ENCODE data around the gene PHLDB3. TPM values are rescaled to one million over a fixed set of nuclear protein-coding genes. Genes with fewer than 3 reads are reported as not detected.

Gene PHLDB3
- total RNA-seq, 1 experiment from 2014 or later = 33.1 TPM

DNA sequence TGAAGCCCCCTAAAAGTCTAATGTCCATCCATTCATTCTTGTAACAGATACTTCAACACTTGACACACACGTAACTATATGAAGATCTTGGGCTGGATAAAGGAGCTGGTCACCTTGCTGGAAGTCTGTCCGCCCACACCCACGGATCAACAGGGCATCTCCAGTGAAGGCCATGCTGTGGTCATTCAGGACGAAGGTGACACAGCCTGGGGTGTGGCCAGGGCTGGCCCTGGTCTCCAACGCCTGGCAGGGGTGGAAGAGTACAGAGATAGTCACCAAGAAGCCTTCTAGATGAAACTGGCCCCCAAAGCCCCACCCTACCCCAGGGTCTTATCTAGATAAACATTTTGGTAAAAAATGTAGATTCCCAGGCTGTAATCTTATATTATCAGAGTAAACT lies 6.8 kb upstream of the PHLDB3 start:
- ChIA-PET POLR2A (no interaction called here), CTCF (interaction anchor here (1.0 kb wide), 1 partner anchor 8 kb away, joined by 3 read pairs; no protein-coding TSS in a partner anchor)
- no peak overlapping the region for H3K27ac Mint-ChIP-seq (ENCODE audit: unreplicated experiment)
- H3K36me3 Mint-ChIP-seq (ENCODE audit: insufficient read depth, unreplicated experiment) = peaks cover 39% of the 10 kb centered on the region
- no peak for DNase-seq
- no peak overlapping the region for H3K4me3 Mint-ChIP-seq (ENCODE audit: unreplicated experiment)
- Histone ChIP-seq H3K36me3 (ENCODE audit: control insufficient read depth, insufficient read depth, low read length) (peaks cover 2% of the 10 kb centered on the region; the same call in 1 of the 2 replicates), H3K9me3 (no peaks in the 10 kb centered on the region), H3K27me3 (replicated peaks; ENCODE audit: control insufficient read depth, insufficient read depth, low read length) (no peaks in the 10 kb centered on the region), H3K4me3 (ENCODE audit: low read depth, low read length) (no peak overlapping the region), H3K4me1 (no peaks in the 10 kb centered on the region)
- no TSS peak for BruUV-seq (replicated peaks)
- H3K9me3 Mint-ChIP-seq (ENCODE audit: unreplicated experiment) = no peaks in the 10 kb centered on the region
- TF ChIP-seq, protein P1, sequence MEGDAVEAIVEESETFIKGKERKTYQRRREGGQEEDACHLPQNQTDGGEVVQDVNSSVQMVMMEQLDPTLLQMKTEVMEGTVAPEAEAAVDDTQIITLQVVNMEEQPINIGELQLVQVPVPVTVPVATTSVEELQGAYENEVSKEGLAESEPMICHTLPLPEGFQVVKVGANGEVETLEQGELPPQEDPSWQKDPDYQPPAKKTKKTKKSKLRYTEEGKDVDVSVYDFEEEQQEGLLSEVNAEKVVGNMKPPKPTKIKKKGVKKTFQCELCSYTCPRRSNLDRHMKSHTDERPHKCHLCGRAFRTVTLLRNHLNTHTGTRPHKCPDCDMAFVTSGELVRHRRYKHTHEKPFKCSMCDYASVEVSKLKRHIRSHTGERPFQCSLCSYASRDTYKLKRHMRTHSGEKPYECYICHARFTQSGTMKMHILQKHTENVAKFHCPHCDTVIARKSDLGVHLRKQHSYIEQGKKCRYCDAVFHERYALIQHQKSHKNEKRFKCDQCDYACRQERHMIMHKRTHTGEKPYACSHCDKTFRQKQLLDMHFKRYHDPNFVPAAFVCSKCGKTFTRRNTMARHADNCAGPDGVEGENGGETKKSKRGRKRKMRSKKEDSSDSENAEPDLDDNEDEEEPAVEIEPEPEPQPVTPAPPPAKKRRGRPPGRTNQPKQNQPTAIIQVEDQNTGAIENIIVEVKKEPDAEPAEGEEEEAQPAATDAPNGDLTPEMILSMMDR (IDR thresholded peaks at IDR 0.05; ENCODE audit: insufficient read depth in 1 of 2, low read depth in 1 of 2, low read length in 1 of 2, severe bottlenecking in 1 of 2, unreplicated experiment in 1 of 2) = no peak
- H3K27me3 Mint-ChIP-seq (ENCODE audit: insufficient read depth, unreplicated experiment) = no peaks in the 10 kb centered on the region
- intact Hi-C loops (cut with micrococcal nuclease; ENCODE audit: unreplicated experiment) = no loop called here
- H3K4me1 Mint-ChIP-seq (ENCODE audit: low read depth, unreplicated experiment) = no peaks in the 10 kb centered on the region

DNA sequence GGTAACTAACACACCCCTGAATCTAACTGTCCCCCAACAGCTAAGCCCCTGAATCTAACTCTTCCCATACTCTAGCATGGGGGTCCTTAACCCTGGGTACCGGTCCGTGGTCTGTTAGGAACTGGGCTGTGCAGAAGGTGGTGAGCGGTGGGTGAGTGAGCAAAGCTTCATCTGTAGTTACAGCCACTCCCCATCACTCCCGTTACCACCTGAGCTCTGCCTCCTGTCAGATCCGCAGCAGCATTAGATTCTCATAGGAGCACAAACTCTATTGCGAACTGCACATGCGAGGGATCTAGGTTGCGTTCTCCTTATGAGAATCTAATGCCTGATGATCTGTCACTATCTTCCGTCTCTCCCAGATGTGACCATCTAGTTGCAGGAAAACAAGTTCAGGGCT lies 6.2 kb upstream of the PHLDB3 start:
- Mint-ChIP-seq H3K4me3 (ENCODE audit: unreplicated experiment) (no peak overlapping the region), H3K4me1 (ENCODE audit: low read depth, unreplicated experiment) (no peaks in the 10 kb centered on the region), H3K27me3 (ENCODE audit: insufficient read depth, unreplicated experiment) (no peaks in the 10 kb centered on the region), H3K36me3 (ENCODE audit: insufficient read depth, unreplicated experiment) (peaks cover 38% of the 10 kb centered on the region), H3K9me3 (ENCODE audit: unreplicated experiment) (no peaks in the 10 kb centered on the region), H3K27ac (ENCODE audit: unreplicated experiment) (no peak overlapping the region)
- Histone ChIP-seq H3K4me3 (ENCODE audit: low read depth, low read length) (no peak overlapping the region), H3K36me3 (ENCODE audit: control insufficient read depth, insufficient read depth, low read length) (peaks cover 2% of the 10 kb centered on the region; the same call in 1 of the 2 replicates), H3K27me3 (replicated peaks; ENCODE audit: control insufficient read depth, insufficient read depth, low read length) (no peaks in the 10 kb centered on the region), H3K4me1 (no peaks in the 10 kb centered on the region), H3K9me3 (no peaks in the 10 kb centered on the region)
- no TSS peak for BruUV-seq (replicated peaks)
- intact Hi-C loops (cut with micrococcal nuclease; ENCODE audit: unreplicated experiment) = no loop called here
- CTCF ChIA-PET = interaction anchor here (0.7 to 1.0 kb wide), 2 partner anchors 9 to 49 kb away, joined by 3 read pairs; no protein-coding TSS in a partner anchor
- TF ChIP-seq, protein P1 (IDR thresholded peaks at IDR 0.05; ENCODE audit: insufficient read depth in 1 of 2, low read depth in 1 of 2, low read length in 1 of 2, severe bottlenecking in 1 of 2, unreplicated experiment in 1 of 2) = no peak
- POLR2A ChIA-PET = no interaction called here
- no peak for DNase-seq

DNA sequence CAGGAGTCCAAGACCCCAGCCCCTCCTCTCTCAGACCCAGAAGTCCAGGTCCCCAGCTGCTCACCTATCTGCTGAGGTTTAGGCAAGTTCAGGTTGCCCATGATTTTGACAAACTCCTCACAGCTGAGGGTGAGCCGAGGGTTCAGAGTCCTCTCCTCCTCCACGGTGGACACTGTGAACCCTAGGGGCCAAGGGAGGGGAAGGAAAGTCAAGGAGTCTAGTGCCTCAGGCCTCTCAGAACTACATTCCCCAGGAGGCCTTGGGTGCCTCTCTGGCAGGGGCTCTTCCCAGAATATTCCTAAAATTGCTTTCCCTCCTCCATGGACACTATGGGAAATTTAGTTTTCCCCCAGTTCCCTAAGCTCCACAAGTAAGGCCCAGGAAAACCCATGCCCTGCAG lies 3.3 kb upstream of the PHLDB3 start:
- Histone ChIP-seq H3K4me3 (ENCODE audit: low read depth, low read length) (no peak overlapping the region), H3K4me1 (peaks cover 8% of the 10 kb centered on the region; the same call in 1 of the 2 replicates), H3K9me3 (no peaks in the 10 kb centered on the region), H3K36me3 (ENCODE audit: control insufficient read depth, insufficient read depth, low read length) (peaks cover 2% of the 10 kb centered on the region; the same call in 1 of the 2 replicates), H3K27me3 (replicated peaks; ENCODE audit: control insufficient read depth, insufficient read depth, low read length) (no peaks in the 10 kb centered on the region)
- Mint-ChIP-seq H3K4me1 (ENCODE audit: low read depth, unreplicated experiment) (peaks cover 16% of the 10 kb centered on the region), H3K4me3 (ENCODE audit: unreplicated experiment) (no peak overlapping the region), H3K9me3 (ENCODE audit: unreplicated experiment) (no peaks in the 10 kb centered on the region), H3K27ac (ENCODE audit: unreplicated experiment) (no peak overlapping the region), H3K27me3 (ENCODE audit: insufficient read depth, unreplicated experiment) (no peaks in the 10 kb centered on the region), H3K36me3 (ENCODE audit: insufficient read depth, unreplicated experiment) (peaks cover 46% of the 10 kb centered on the region)
- intact Hi-C loops (cut with micrococcal nuclease; ENCODE audit: unreplicated experiment) = no loop called here
- TF ChIP-seq, protein P1 (IDR thresholded peaks at IDR 0.05; ENCODE audit: insufficient read depth in 1 of 2, low read depth in 1 of 2, low read length in 1 of 2, severe bottlenecking in 1 of 2, unreplicated experiment in 1 of 2) = no peak
- ChIA-PET CTCF (interaction anchor here (1.4 kb wide), 1 partner anchor 61 kb away, joined by 7 read pairs; no protein-coding TSS in a partner anchor), POLR2A (no interaction called here)
- no TSS peak for BruUV-seq (replicated peaks)
- peak; percentile 23 to 61 for DNase-seq

All from Caco-2 (cell line).